Spinal cord (tissue), 10 donors: ENCODE results near the gene CLK2. TPM values are rescaled to one million over a fixed set of nuclear protein-coding genes. Genes with fewer than 3 reads are reported as not detected.
"Not testable (repeated sequence)": the region's sequence is repeated elsewhere in the genome, so short reads cannot be mapped to it uniquely, and the experiment has no call there.

Source experiments
- DNase-seq, 6 donors: peaks; one replicate each; pipeline versions ENCODE4 v3.0.0 to v3.0.0-alpha.2; 2013 to 2015; ENCODE audit warnings: low spot score in 6 of 6, low read depth in 4 of 6
- H3K27ac ChIP-seq: one replicate; pipeline ENCODE4 v1.5.1; 2013; ENCODE audit warnings: low read depth, low read length, control low read depth
- H3K27me3 ChIP-seq: one replicate; pipeline ENCODE4 v1.6.1; 2013; ENCODE audit warnings: low read length; ENCODE audit not compliant: control insufficient read depth, insufficient read depth
- H3K36me3 ChIP-seq: one replicate; pipeline ENCODE4 v1.6.1; 2013; ENCODE audit warnings: low read length; ENCODE audit not compliant: control insufficient read depth, insufficient read depth
- H3K4me1 ChIP-seq: one replicate; pipeline ENCODE4 v1.6.1; 2013; ENCODE audit warnings: low read length; ENCODE audit not compliant: control insufficient read depth, insufficient read depth
- H3K4me3 ChIP-seq: one replicate; pipeline ENCODE4 v1.5.1; 2013; ENCODE audit warnings: low read depth, low read length, control low read depth
- H3K9me3 ChIP-seq: one replicate; pipeline ENCODE4 v1.6.1; 2013; ENCODE audit warnings: low read length; ENCODE audit not compliant: control insufficient read depth, insufficient read depth
- WGBS: methylation state at CpG from one replicate; pipeline ENCODE4 v1.1.5; 2013; ENCODE audit warnings: missing lambda C conversion rate; ENCODE audit not compliant: insufficient coverage; 5-methylcytosine and 5-hydroxymethylcytosine counted together
- polyA plus RNA-seq, 2 donors: library from polyadenylated mRNA; unstranded; fragments of 120-200 nt; gene quantifications; one replicate each; pipeline ENCODE4 v1.2.1, GENCODE V29; 2013; ENCODE audit not compliant: insufficient read length in 2 of 2
- total RNA-seq, 2 donors: library from RNA; depleted of rRNA in 1 of 2; stranded (reverse); fragments of 120-200 nt in 1 of 2; fragments of >200 nt in 1 of 2; gene quantifications; one replicate each; pipeline versions ENCODE4 v1.2.3 to v1.2.4, GENCODE V29; 2013 to 2014
- donor health status: healthy.

CLK2 gene
- total and polyA plus RNA-seq, 4 donors = 25.2 to 61.1 (median 45.9) TPM

- no CpG with 5 or more reads among the region's 5 CpGs for WGBS
- H3K27ac ChIP-seq, H3K27me3 ChIP-seq, H3K4me3 ChIP-seq, H3K9me3 ChIP-seq, DNase-seq: not testable (repeated sequence)
- Histone ChIP-seq H3K36me3 (peaks cover 24% of the 10 kb centered on the region), H3K4me1 (peaks cover 10% of the 10 kb centered on the region)
These were observed 39.8 kb downstream of the CLK2 start for GRCh38 chr1:155233502-155233901.

GRCh38 chr1:155232001-155232978 is 41.0 kb downstream of the CLK2 start:
- H3K36me3 ChIP-seq = peaks cover 17% of the 10 kb centered on the region
- not testable (repeated sequence) for H3K9me3 ChIP-seq, H3K27me3 ChIP-seq, H3K4me3 ChIP-seq
- peak in 4 of 6 donors; percentile 55 to 89 (median 64) for DNase-seq
- peak overlapping the region; percentile 67 for H3K27ac ChIP-seq
- H3K4me1 ChIP-seq = peaks cover 17% of the 10 kb centered on the region
- WGBS = 49% methylated on average over 11 of the region's 13 CpGs

- not testable (repeated sequence) for H3K9me3 ChIP-seq, H3K27me3 ChIP-seq, H3K36me3 ChIP-seq, H3K27ac ChIP-seq, DNase-seq, H3K4me3 ChIP-seq
- WGBS = 25% methylated on average over 3 of the region's 3 CpGs
- peaks cover 24% of the 10 kb centered on the region for H3K4me1 ChIP-seq
These were observed 42.0 kb downstream of the CLK2 start for GRCh38 chr1:155231302-155231701.

- Histone ChIP-seq H3K9me3 (no peaks in the 10 kb centered on the region), H3K27ac (peak overlapping the region; percentile 88), H3K36me3 (peaks cover 6% of the 10 kb centered on the region), H3K27me3 (no peaks in the 10 kb centered on the region), H3K4me1 (peaks cover 33% of the 10 kb centered on the region), H3K4me3 (peak overlapping the region; percentile 72)
- 82% methylated on average over 5 of the region's 9 CpGs for WGBS
- DNase-seq = peak in 1 of 6 donors; percentile 27
These were observed 45.2 kb downstream of the CLK2 start for GRCh38 chr1:155228096-155228427.

- no peaks in the 10 kb centered on the region for H3K9me3 ChIP-seq
- no peaks in the 10 kb centered on the region for H3K27me3 ChIP-seq
- peaks cover 29% of the 10 kb centered on the region for H3K4me1 ChIP-seq
- peak overlapping the region; percentile 88 for H3K27ac ChIP-seq
- peak; percentile 98 to 100 (median 100) for DNase-seq
- peak overlapping the region; percentile 72 for H3K4me3 ChIP-seq
- WGBS = 0% methylated on average over 30 of the region's 42 CpGs
- peaks cover 6% of the 10 kb centered on the region for H3K36me3 ChIP-seq
These were observed 45.8 kb downstream of the CLK2 start for GRCh38 chr1:155227261-155228095.

- no peaks in the 10 kb centered on the region for H3K27me3 ChIP-seq
- WGBS = 0% methylated on average over 13 of the region's 19 CpGs
- no peaks in the 10 kb centered on the region for H3K9me3 ChIP-seq
- H3K4me1 ChIP-seq = peaks cover 23% of the 10 kb centered on the region
- peak overlapping the region; percentile 88 for H3K27ac ChIP-seq
- peaks cover 6% of the 10 kb centered on the region for H3K36me3 ChIP-seq
- DNase-seq = peak in 2 of 6 donors; percentile 72 to 79
- peak overlapping the region; percentile 72 for H3K4me3 ChIP-seq
These were observed 46.4 kb downstream of the CLK2 start for GRCh38 chr1:155226910-155227260.

- H3K27me3 ChIP-seq = no peaks in the 10 kb centered on the region
- DNase-seq = peak in 2 of 6 donors; percentile 88 to 95
- H3K4me1 ChIP-seq = peaks cover 23% of the 10 kb centered on the region
- peaks cover 6% of the 10 kb centered on the region for H3K36me3 ChIP-seq
- H3K27ac ChIP-seq = peak overlapping the region; percentile 88
- 0% methylated on average over 7 of the region's 7 CpGs for WGBS
- H3K4me3 ChIP-seq = peak overlapping the region; percentile 72
- H3K9me3 ChIP-seq = no peaks in the 10 kb centered on the region
These were observed 47.0 kb downstream of the CLK2 start for GRCh38 chr1:155226188-155226909.

GRCh38 chr1:155225404-155225759 is 47.9 kb downstream of the CLK2 start:
- DNase-seq, H3K27ac ChIP-seq, H3K36me3 ChIP-seq, H3K4me3 ChIP-seq, H3K9me3 ChIP-seq, H3K27me3 ChIP-seq: not testable (repeated sequence)
- 92% methylated on average over 3 of the region's 8 CpGs for WGBS
- H3K4me1 ChIP-seq = peaks cover 23% of the 10 kb centered on the region

GRCh38 chr1:155223047-155223446 is 50.3 kb downstream of the CLK2 start:
- no peak overlapping the region for H3K4me3 ChIP-seq
- 80% methylated on average over 1 of the region's 7 CpGs for whole genome bisulfite sequencing
- H3K4me1 ChIP-seq = peaks cover 28% of the 10 kb centered on the region

More at GRCh38 chr1:155223047-155223446, 50.3 kb downstream of the CLK2 start:
- Histone ChIP-seq H3K36me3 (peaks cover 6% of the 10 kb centered on the region), H3K27ac (no peak overlapping the region), H3K27me3 (no peaks in the 10 kb centered on the region), H3K9me3 (no peaks in the 10 kb centered on the region)
- no peak for DNase-seq
